Activated CD4-positive, alpha-beta T cell treated with anti-CD3 and anti-CD28 coated beads, Interleukin-2, amount 10 ng/mL, durations not matched to agents 7 days and 5 days (primary cell): ENCODE data around the gene CNTNAP2. TPM values are rescaled to one million over a fixed set of nuclear protein-coding genes. Genes with fewer than 3 reads are reported as not detected.

Experiments
- CTCF ChIA-PET: fragments of 350-600 bp; sonication (Branson Sonifier 250); formaldehyde crosslinking; loops from one replicate; lab custom pipeline; 2021; ENCODE audit warnings: antibody characterized with exemption; lab: Charles Lee
- POLR2A ChIA-PET: fragments of 350-600 bp; sonication (Branson Sonifier 250); formaldehyde crosslinking; loops from one replicate; lab custom pipeline; 2021; ENCODE audit warnings: antibody characterized with exemption; lab: Charles Lee
- DNase-seq: peaks from one replicate; pipeline ENCODE4 v3.0.0-alpha.2; 2020
- H3K27ac Mint-ChIP-seq: one replicate; pipeline ENCODE4 v1.8.0; 2021; ENCODE audit warnings: mild to moderate bottlenecking, moderate library complexity, mixed read lengths
- H3K27me3 Mint-ChIP-seq: one replicate; pipeline ENCODE4 v1.8.0; 2021; ENCODE audit warnings: mixed read lengths
- H3K36me3 Mint-ChIP-seq: one replicate; pipeline ENCODE4 v1.8.0; 2021; ENCODE audit warnings: low read depth, mixed read lengths
- H3K4me1 Mint-ChIP-seq: one replicate; pipeline ENCODE4 v1.8.0; 2021; ENCODE audit warnings: mixed read lengths
- H3K4me3 Mint-ChIP-seq: one replicate; pipeline ENCODE4 v1.8.0; 2021; ENCODE audit warnings: mild to moderate bottlenecking, moderate library complexity, mixed read lengths
- H3K9me3 Mint-ChIP-seq: one replicate; pipeline ENCODE4 v1.8.0; 2021; ENCODE audit warnings: mixed read lengths
- total RNA-seq, 2 experiments: library from RNA; stranded (reverse); gene quantifications; one replicate each; pipeline ENCODE4 v1.2.3, GENCODE V29; 2021

The CNTNAP2 gene
- total RNA-seq, 2 experiments from 2014 or later, result not detected

GRCh38 chr7:148173369-148173768 lies 2056.8 kb downstream of the CNTNAP2 start:
- Mint-ChIP-seq H3K9me3 (no peaks in the 10 kb centered on the region), H3K36me3 (no peaks in the 10 kb centered on the region), H3K4me3 (no peak overlapping the region), H3K27me3 (no peaks in the 10 kb centered on the region), H3K27ac (no peak overlapping the region), H3K4me1 (no peaks in the 10 kb centered on the region)
- no peak for DNase-seq
- ChIA-PET POLR2A (no interaction called here), CTCF (no interaction called here)

- Mint-ChIP-seq H3K27ac (no peak overlapping the region), H3K36me3 (no peaks in the 10 kb centered on the region), H3K27me3 (no peaks in the 10 kb centered on the region), H3K4me1 (no peaks in the 10 kb centered on the region), H3K4me3 (no peak overlapping the region), H3K9me3 (no peaks in the 10 kb centered on the region)
- ChIA-PET CTCF (no interaction called here), POLR2A (no interaction called here)
- no peak for DNase-seq
These were observed 2057.8 kb downstream of the CNTNAP2 start for GRCh38 chr7:148174376-148174775.

GRCh38 chr7:148175512-148175911 lies 2058.9 kb downstream of the CNTNAP2 start:
- Mint-ChIP-seq H3K27ac (no peak overlapping the region), H3K36me3 (no peaks in the 10 kb centered on the region), H3K4me3 (no peak overlapping the region), H3K4me1 (no peaks in the 10 kb centered on the region), H3K9me3 (no peaks in the 10 kb centered on the region), H3K27me3 (no peaks in the 10 kb centered on the region)
- DNase-seq, result no peak
- CTCF ChIA-PET, result no interaction called here
- POLR2A ChIA-PET, result no interaction called here

- H3K4me3 Mint-ChIP-seq, result no peak overlapping the region
- H3K27me3 Mint-ChIP-seq, result no peaks in the 10 kb centered on the region
- ChIA-PET POLR2A (no interaction called here), CTCF (no interaction called here)
- no peak overlapping the region for H3K27ac Mint-ChIP-seq
- no peaks in the 10 kb centered on the region for H3K36me3 Mint-ChIP-seq
- DNase-seq, result no peak
- H3K9me3 Mint-ChIP-seq, result no peaks in the 10 kb centered on the region
- no peaks in the 10 kb centered on the region for H3K4me1 Mint-ChIP-seq
These were observed 2061.4 kb downstream of the CNTNAP2 start for GRCh38 chr7:148177972-148178371.

GRCh38 chr7:148180075-148180474 lies 2063.5 kb downstream of the CNTNAP2 start:
- H3K27ac Mint-ChIP-seq, result no peak overlapping the region
- DNase-seq, result no peak
- ChIA-PET CTCF (no interaction called here), POLR2A (no interaction called here)
- no peaks in the 10 kb centered on the region for H3K9me3 Mint-ChIP-seq
- no peaks in the 10 kb centered on the region for H3K36me3 Mint-ChIP-seq
- H3K4me1 Mint-ChIP-seq, result no peaks in the 10 kb centered on the region
- H3K4me3 Mint-ChIP-seq, result no peak overlapping the region
- peaks cover 3% of the 10 kb centered on the region for H3K27me3 Mint-ChIP-seq

- H3K36me3 Mint-ChIP-seq, result no peaks in the 10 kb centered on the region
- no peak overlapping the region for H3K27ac Mint-ChIP-seq
- ChIA-PET CTCF (interaction anchor here (0.6 kb wide), 1 partner anchor 10 kb away, joined by 3 read pairs; no protein-coding TSS in a partner anchor), POLR2A (no interaction called here)
- DNase-seq, result no peak
- no peaks in the 10 kb centered on the region for H3K4me1 Mint-ChIP-seq
- H3K27me3 Mint-ChIP-seq, result peaks cover 5% of the 10 kb centered on the region
- H3K4me3 Mint-ChIP-seq, result no peak overlapping the region
- H3K9me3 Mint-ChIP-seq, result no peaks in the 10 kb centered on the region
These were observed 2065.7 kb downstream of the CNTNAP2 start for GRCh38 chr7:148182264-148182663.

GRCh38 chr7:148185041-148185440 lies 2068.4 kb downstream of the CNTNAP2 start:
- CTCF ChIA-PET, result no interaction called here
- POLR2A ChIA-PET, result no interaction called here
- H3K4me3 Mint-ChIP-seq, result no peak overlapping the region
- H3K27ac Mint-ChIP-seq, result no peak overlapping the region
- no peaks in the 10 kb centered on the region for H3K9me3 Mint-ChIP-seq
- no peaks in the 10 kb centered on the region for H3K4me1 Mint-ChIP-seq
- peaks cover 5% of the 10 kb centered on the region for H3K27me3 Mint-ChIP-seq
- H3K36me3 Mint-ChIP-seq, result no peaks in the 10 kb centered on the region
- no peak for DNase-seq

GRCh38 chr7:148187471-148187870 lies 2070.9 kb downstream of the CNTNAP2 start:
- Mint-ChIP-seq H3K9me3 (no peaks in the 10 kb centered on the region), H3K27me3 (peaks cover 5% of the 10 kb centered on the region), H3K36me3 (no peaks in the 10 kb centered on the region), H3K27ac (no peak overlapping the region), H3K4me3 (no peak overlapping the region), H3K4me1 (no peaks in the 10 kb centered on the region)
- POLR2A ChIA-PET, result no interaction called here
- DNase-seq, result no peak
- CTCF ChIA-PET, result no interaction called here

GRCh38 chr7:148191391-148192065 lies 2074.9 kb downstream of the CNTNAP2 start:
- H3K27me3 Mint-ChIP-seq, result peaks cover 2% of the 10 kb centered on the region
- DNase-seq, result no peak
- ChIA-PET POLR2A (no interaction called here), CTCF (no interaction called here)
- no peaks in the 10 kb centered on the region for H3K4me1 Mint-ChIP-seq
- no peak overlapping the region for H3K4me3 Mint-ChIP-seq
- H3K9me3 Mint-ChIP-seq, result no peaks in the 10 kb centered on the region
- no peaks in the 10 kb centered on the region for H3K36me3 Mint-ChIP-seq
- H3K27ac Mint-ChIP-seq, result no peak overlapping the region

GRCh38 chr7:148192491-148192890 lies 2075.9 kb downstream of the CNTNAP2 start:
- ChIA-PET POLR2A (no interaction called here), CTCF (no interaction called here)
- Mint-ChIP-seq H3K4me1 (no peaks in the 10 kb centered on the region), H3K4me3 (no peak overlapping the region), H3K27me3 (peaks cover 2% of the 10 kb centered on the region), H3K36me3 (no peaks in the 10 kb centered on the region), H3K9me3 (no peaks in the 10 kb centered on the region), H3K27ac (no peak overlapping the region)
- no peak for DNase-seq

GRCh38 chr7:148201992-148202391 lies 2085.4 kb downstream of the CNTNAP2 start:
- Mint-ChIP-seq H3K4me1 (no peaks in the 10 kb centered on the region), H3K27me3 (no peaks in the 10 kb centered on the region), H3K9me3 (no peaks in the 10 kb centered on the region), H3K36me3 (no peaks in the 10 kb centered on the region), H3K27ac (no peak overlapping the region), H3K4me3 (no peak overlapping the region)
- no peak for DNase-seq
- CTCF ChIA-PET, result no interaction called here
- POLR2A ChIA-PET, result no interaction called here

GRCh38 chr7:148204639-148205304 lies 2088.2 kb downstream of the CNTNAP2 start:
- Mint-ChIP-seq H3K36me3 (no peaks in the 10 kb centered on the region), H3K27ac (no peak overlapping the region), H3K4me1 (no peaks in the 10 kb centered on the region), H3K27me3 (peaks cover 3% of the 10 kb centered on the region), H3K9me3 (no peaks in the 10 kb centered on the region), H3K4me3 (no peak overlapping the region)
- DNase-seq, result no peak
- ChIA-PET POLR2A (no interaction called here), CTCF (no interaction called here)

- H3K36me3 Mint-ChIP-seq, result no peaks in the 10 kb centered on the region
- CTCF ChIA-PET, result no interaction called here
- H3K4me1 Mint-ChIP-seq, result no peaks in the 10 kb centered on the region
- POLR2A ChIA-PET, result no interaction called here
- H3K4me3 Mint-ChIP-seq, result no peak overlapping the region
- H3K9me3 Mint-ChIP-seq, result no peaks in the 10 kb centered on the region
- H3K27ac Mint-ChIP-seq, result no peak overlapping the region
- no peak for DNase-seq
- H3K27me3 Mint-ChIP-seq, result peaks cover 3% of the 10 kb centered on the region
These were observed 2093.1 kb downstream of the CNTNAP2 start for GRCh38 chr7:148209643-148210190.
